GM18951 (cell line): ENCODE data around the gene SOCS7.

Source experiments
- POLR2A ChIP-seq: IDR thresholded peaks from 4 replicates; pipeline ENCODE4 v1.6.1; 2011; ENCODE audit warnings: mild to moderate bottlenecking; ENCODE audit not compliant: insufficient read length, insufficient read depth; ENCODE audit errors: extremely low read depth
- in situ Hi-C: fragments of 300-500 bp; cut with MboI; formaldehyde crosslinking; loops from one replicate; pipeline ENCODE4 v1.12.0; 2022; ENCODE audit warnings: low sequenced_read_pairs, mixed read lengths, inconsistent platforms; ENCODE audit not compliant: unreplicated experiment

The SOCS7 gene

GRCh38 chr17:38410201-38410600 is 58.6 kb downstream of the SOCS7 start:
- in situ Hi-C loops, result loop anchor here (5.0 kb wide), 1 partner anchor 63 kb away; no protein-coding TSS in a partner anchor
- no peak for TF ChIP-seq POLR2A

- peak; percentile 36 for TF ChIP-seq POLR2A
- in situ Hi-C loops, result no loop called here
These were observed 63.9 kb downstream of the SOCS7 start for GRCh38 chr17:38415250-38416194.

GRCh38 chr17:38416840-38417209 is 65.2 kb downstream of the SOCS7 start:
- in situ Hi-C loops, result no loop called here
- no peak for TF ChIP-seq POLR2A

- in situ Hi-C loops, result no loop called here
- no peak for TF ChIP-seq POLR2A
These were observed 65.7 kb downstream of the SOCS7 start for GRCh38 chr17:38417210-38417951.

- TF ChIP-seq POLR2A, result no peak
- in situ Hi-C loops, result no loop called here
These were observed 66.5 kb downstream of the SOCS7 start for GRCh38 chr17:38418062-38418692.

- TF ChIP-seq POLR2A, result no peak
- in situ Hi-C loops, result no loop called here
These were observed 67.3 kb downstream of the SOCS7 start for GRCh38 chr17:38418693-38419507.

GRCh38 chr17:38419508-38419981 is 67.9 kb downstream of the SOCS7 start:
- TF ChIP-seq POLR2A, result no peak
- in situ Hi-C loops, result no loop called here

- TF ChIP-seq POLR2A, result no peak
- in situ Hi-C loops, result no loop called here
These were observed 68.9 kb downstream of the SOCS7 start for GRCh38 chr17:38420518-38420917.

GRCh38 chr17:38421171-38421841 is 69.7 kb downstream of the SOCS7 start:
- in situ Hi-C loops, result no loop called here
- no peak for TF ChIP-seq POLR2A

GRCh38 chr17:38421871-38422827 is 70.5 kb downstream of the SOCS7 start:
- no peak for TF ChIP-seq POLR2A
- in situ Hi-C loops, result no loop called here
